ENCODE data around the gene ZNF408.

- TF ChIP-seq CTCF (IDR thresholded peaks at IDR 0.05; ENCODE audit: low read length) (no peak), EZH2 (IDR thresholded peaks at IDR 0.05; ENCODE audit: borderline replicate concordance, low read length) (no peak)
These were observed 44.5 kb downstream of the ZNF408 start for GRCh38 chr11:46745328-46745727.
